Mesenchymal stem cell (in vitro differentiated cells and primary cell): ENCODE results near the gene GOLGA6C.
"Not testable (repeated sequence)": the region's sequence is repeated elsewhere in the genome, so short reads cannot be mapped to it uniquely, and the experiment has no call there.

ENCODE experiments used
- DNase-seq: peaks from one replicate; pipeline ENCODE4 v3.0.0-alpha.2; 2013
- H2AFZ ChIP-seq: one replicate; pipeline ENCODE4 v1.6.1; 2013; ENCODE audit warnings: low read depth, mild to moderate bottlenecking, control low read depth, inconsistent platforms, low read length, moderate library complexity
- H2AK5ac ChIP-seq: 2 replicates; pipeline ENCODE4 v1.6.1; 2013; ENCODE audit warnings: low read length, moderate library complexity, mild to moderate bottlenecking, inconsistent platforms; ENCODE audit not compliant: severe bottlenecking
- H2BK120ac ChIP-seq: one replicate; pipeline ENCODE4 v1.6.1; 2013; ENCODE audit warnings: low read depth, mild to moderate bottlenecking, inconsistent platforms, low read length, moderate library complexity
- H2BK12ac ChIP-seq, 2 experiments: one replicate each; pipeline ENCODE4 v1.6.1; 2013; ENCODE audit warnings: inconsistent platforms in 2 of 2, low read length in 2 of 2, mild to moderate bottlenecking in 2 of 2, moderate library complexity in 2 of 2, control low read depth in 1 of 2
- H2BK15ac ChIP-seq: one replicate; pipeline ENCODE4 v1.6.1; 2013; ENCODE audit warnings: mild to moderate bottlenecking, low read depth, inconsistent platforms; ENCODE audit not compliant: poor library complexity, severe bottlenecking
- H2BK5ac ChIP-seq: 2 replicates; pipeline ENCODE4 v1.6.1; 2013; ENCODE audit warnings: low read depth, mild to moderate bottlenecking, low read length, control low read depth, inconsistent platforms; ENCODE audit not compliant: poor library complexity, severe bottlenecking
- H3K14ac ChIP-seq, 2 experiments: one replicate each; pipeline ENCODE4 v1.6.1; 2013; ENCODE audit warnings: inconsistent platforms in 2 of 2, low read length in 2 of 2, control low read depth in 1 of 2, mild to moderate bottlenecking in 1 of 2, moderate library complexity in 1 of 2
- H3K18ac ChIP-seq, 2 experiments: one replicate each; pipeline ENCODE4 v1.6.1; 2013; ENCODE audit warnings: inconsistent platforms in 2 of 2, low read length in 2 of 2, control low read depth in 1 of 2, low read depth in 1 of 2, mild to moderate bottlenecking in 1 of 2
- H3K23ac ChIP-seq, 2 experiments: one replicate each; pipeline ENCODE4 v1.6.1; 2013; ENCODE audit warnings: inconsistent platforms in 2 of 2, low read length in 2 of 2, mild to moderate bottlenecking in 2 of 2, moderate library complexity in 2 of 2, control low read depth in 1 of 2
- H3K27ac ChIP-seq: 2 replicates; pipeline ENCODE4 v1.5.1; 2013; ENCODE audit warnings: mild to moderate bottlenecking, moderate library complexity, low read length, control low read depth, inconsistent platforms; ENCODE audit not compliant: poor library complexity, severe bottlenecking
- H3K27me3 ChIP-seq, 2 experiments: 2 replicates each; pipeline versions ENCODE4 v1.6.1 to v1.7.0; 2013; ENCODE audit warnings: low read length in 2 of 2, mild to moderate bottlenecking in 2 of 2, moderate library complexity in 2 of 2, control low read depth in 1 of 2, inconsistent platforms in 1 of 2; ENCODE audit not compliant: control insufficient read depth in 1 of 2, insufficient read depth in 1 of 2
- H3K36me3 ChIP-seq, 2 experiments: 2 replicates each; pipeline versions ENCODE4 v1.6.1 to v1.7.0; 2013; ENCODE audit warnings: low read length in 2 of 2, control low read depth in 1 of 2, inconsistent platforms in 1 of 2, low read depth in 1 of 2, mild to moderate bottlenecking in 1 of 2; ENCODE audit not compliant: insufficient read depth in 2 of 2, control insufficient read depth in 1 of 2
- H3K4ac ChIP-seq, 2 experiments: one replicate each; pipeline ENCODE4 v1.6.1; 2013; ENCODE audit warnings: inconsistent platforms in 2 of 2, low read length in 2 of 2, mild to moderate bottlenecking in 2 of 2, moderate library complexity in 2 of 2, control low read depth in 1 of 2, low read depth in 1 of 2
- H3K4me1 ChIP-seq: 2 replicates; pipeline ENCODE4 v1.6.1; 2013; ENCODE audit warnings: low read depth, low read length, control low read depth; ENCODE audit not compliant: control insufficient read depth, insufficient read depth
- H3K4me2 ChIP-seq: 2 replicates; pipeline ENCODE4 v1.6.1; 2013; ENCODE audit warnings: low read length, mild to moderate bottlenecking, inconsistent platforms; ENCODE audit not compliant: poor library complexity, severe bottlenecking
- H3K4me3 ChIP-seq, 2 experiments: 2 replicates each; pipeline versions ENCODE4 v1.5.1 to v1.7.0; 2013; ENCODE audit warnings: low read length in 2 of 2, mild to moderate bottlenecking in 2 of 2, control low read depth in 1 of 2, low read depth in 1 of 2; ENCODE audit not compliant: insufficient read depth in 1 of 2
- H3K79me1 ChIP-seq: replicated peaks from 2 replicates; pipeline ENCODE4 v1.6.1; 2013; ENCODE audit warnings: mild to moderate bottlenecking, control low read depth, low read length, inconsistent platforms; ENCODE audit not compliant: poor library complexity, severe bottlenecking
- H3K9ac ChIP-seq: 2 replicates; pipeline ENCODE4 v1.7.0; 2013; ENCODE audit warnings: mild to moderate bottlenecking, low read length, moderate library complexity
- H3K9me3 ChIP-seq: 2 replicates; pipeline ENCODE4 v1.7.0; 2013; ENCODE audit warnings: mild to moderate bottlenecking, low read length; ENCODE audit not compliant: control insufficient read depth
- H4K8ac ChIP-seq: one replicate; pipeline ENCODE4 v1.6.1; 2013; ENCODE audit warnings: inconsistent platforms, mild to moderate bottlenecking, low read length, moderate library complexity
- H4K91ac ChIP-seq: one replicate; pipeline ENCODE4 v1.6.1; 2013; ENCODE audit warnings: mild to moderate bottlenecking, low read length, inconsistent platforms
- WGBS: methylation state at CpG from one replicate; pipeline ENCODE4 v1.1.7; 2013; ENCODE audit warnings: mixed read lengths; 5-methylcytosine and 5-hydroxymethylcytosine counted together

Gene GOLGA6C

DNA sequence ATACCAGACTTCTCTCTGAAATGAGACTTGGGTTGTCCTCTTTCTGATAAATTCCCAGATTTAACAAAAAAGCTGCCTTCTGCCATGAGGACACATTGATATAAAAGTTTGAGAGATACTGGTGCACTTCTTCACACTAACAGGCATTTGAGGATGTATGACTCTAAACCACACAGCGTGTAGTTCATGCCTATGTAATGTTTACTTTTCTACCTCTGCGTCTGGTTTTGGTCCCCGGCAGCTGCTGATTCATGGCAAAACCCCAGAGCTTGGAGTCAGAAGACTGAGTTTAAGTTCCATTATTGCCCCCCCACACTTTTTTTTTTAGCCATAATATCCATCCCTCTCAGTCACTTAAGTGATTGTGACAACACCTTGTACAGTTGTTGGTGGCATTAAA is 26.0 kb downstream of the GOLGA6C start:
- H3K18ac ChIP-seq, H3K4ac ChIP-seq, H2AK5ac ChIP-seq, H2BK5ac ChIP-seq, H3K4me2 ChIP-seq, H3K9ac ChIP-seq, H3K9me3 ChIP-seq, H3K27ac ChIP-seq, H4K8ac ChIP-seq, H2BK120ac ChIP-seq, H2BK12ac ChIP-seq, H3K27me3 ChIP-seq, DNase-seq, H3K36me3 ChIP-seq, H3K4me3 ChIP-seq, H3K14ac ChIP-seq, H4K91ac ChIP-seq, H2AFZ ChIP-seq, H3K79me1 ChIP-seq, H3K4me1 ChIP-seq, H2BK15ac ChIP-seq, H3K23ac ChIP-seq: not testable (repeated sequence)
- WGBS, result no CpG with 5 or more reads among the region's 3 CpGs

DNA sequence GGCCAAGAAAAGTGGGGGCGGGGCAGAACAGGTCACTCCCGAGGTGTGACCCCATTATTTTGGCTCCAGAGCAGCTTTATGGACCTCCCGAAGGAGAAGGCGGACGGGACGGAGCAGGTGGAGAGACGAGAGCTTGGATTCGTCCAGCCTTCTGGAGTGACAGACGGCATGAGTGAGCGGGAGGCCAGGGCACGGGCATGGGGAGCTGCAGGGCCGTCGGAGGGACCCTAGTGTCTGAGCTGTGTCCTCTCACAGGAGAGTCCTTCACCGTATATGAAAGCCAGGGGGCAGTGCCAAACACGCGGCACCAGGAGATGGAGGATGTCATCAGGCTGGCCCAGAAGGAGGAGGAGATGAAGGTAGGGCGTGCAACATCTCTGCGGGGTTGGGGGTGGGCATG is 35.5 kb downstream of the GOLGA6C start:
- H3K4me3 ChIP-seq, H3K14ac ChIP-seq, H2AK5ac ChIP-seq, H2BK120ac ChIP-seq, H2BK12ac ChIP-seq, H2BK5ac ChIP-seq, H3K27ac ChIP-seq, H3K9me3 ChIP-seq, H3K18ac ChIP-seq, DNase-seq, H3K79me1 ChIP-seq, H3K4me1 ChIP-seq, H2AFZ ChIP-seq, H3K4ac ChIP-seq, H2BK15ac ChIP-seq, H3K36me3 ChIP-seq, H3K27me3 ChIP-seq, H3K9ac ChIP-seq, H3K23ac ChIP-seq, H4K8ac ChIP-seq, H3K4me2 ChIP-seq, H4K91ac ChIP-seq: not testable (repeated sequence)
- no CpG with 5 or more reads among the region's 18 CpGs for WGBS

GRCh38 chr15:75298541-75299310 is 40.6 kb downstream of the GOLGA6C start:
- H4K91ac ChIP-seq, H4K8ac ChIP-seq, H3K27me3 ChIP-seq, H3K4ac ChIP-seq, DNase-seq, H3K4me3 ChIP-seq, H3K79me1 ChIP-seq, H3K4me2 ChIP-seq, H3K36me3 ChIP-seq, H3K14ac ChIP-seq, H2AK5ac ChIP-seq, H3K9me3 ChIP-seq, H3K18ac ChIP-seq, H3K23ac ChIP-seq, H3K9ac ChIP-seq, H2BK5ac ChIP-seq, H2BK12ac ChIP-seq, H2AFZ ChIP-seq, H3K27ac ChIP-seq, H2BK120ac ChIP-seq, H2BK15ac ChIP-seq, H3K4me1 ChIP-seq: not testable (repeated sequence)
- no CpG with 5 or more reads among the region's 13 CpGs for WGBS

DNA sequence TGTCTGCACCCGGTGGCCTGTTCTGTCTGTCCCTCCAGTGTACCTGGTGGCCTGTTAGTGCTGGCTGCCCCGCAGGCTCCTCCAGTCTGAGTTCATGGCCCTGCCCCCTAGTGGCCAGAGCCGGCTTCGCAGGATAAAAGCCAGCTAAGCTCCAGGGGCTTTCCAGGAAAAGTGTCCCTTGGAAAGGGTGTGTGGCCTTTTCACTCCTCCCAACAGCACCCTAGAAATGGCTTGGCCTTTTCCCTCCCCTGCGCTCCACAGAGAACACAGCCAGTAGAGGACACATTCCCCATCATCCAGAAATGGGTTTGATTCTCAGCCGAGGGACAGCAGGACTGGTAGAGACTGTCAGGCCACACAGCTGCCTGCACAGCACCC is 41.2 kb downstream of the GOLGA6C start:
- 0% methylated on average over 3 of the region's 6 CpGs for WGBS
- peaks cover 5 to 13% of the 10 kb centered on the region in 2 experiments for H3K27me3 ChIP-seq
- H2AK5ac ChIP-seq, H2AFZ ChIP-seq, H4K91ac ChIP-seq, H3K27ac ChIP-seq, H2BK120ac ChIP-seq, H3K14ac ChIP-seq, H2BK15ac ChIP-seq, H3K9me3 ChIP-seq, H3K9ac ChIP-seq, H3K79me1 ChIP-seq, H3K23ac ChIP-seq, H3K4me2 ChIP-seq, H3K4ac ChIP-seq, DNase-seq, H2BK12ac ChIP-seq, H3K4me3 ChIP-seq, H3K4me1 ChIP-seq, H4K8ac ChIP-seq, H3K36me3 ChIP-seq, H2BK5ac ChIP-seq, H3K18ac ChIP-seq: not testable (repeated sequence)
